T-helper 22 cell (primary cell): Measurements from ENCODE around the gene RPL37A.

Source experiments
- DNase-seq: peaks from one replicate; pipeline ENCODE4 v3.0.0-alpha.2; 2020; ENCODE audit warnings: low read depth

Gene RPL37A

GRCh38 chr2:216548901-216549331 is 50.3 kb downstream of the RPL37A start:
- no peak for DNase-seq

- no peak for DNase-seq
Observed at GRCh38 chr2:216549926-216550690, 51.5 kb downstream of the RPL37A start.

GRCh38 chr2:216551234-216552068 is 52.8 kb downstream of the RPL37A start:
- DNase-seq: no peak

- no peak for DNase-seq
Observed at GRCh38 chr2:216553093-216553478, 54.4 kb downstream of the RPL37A start.
